ENCODE results near the gene SARNP.

Gene SARNP

GRCh38 chr12:55733021-55733555, 84.4 kb downstream of the SARNP start:
- TF ChIP-seq CTCF (IDR thresholded peaks at IDR 0.05; ENCODE audit: insufficient read depth, low read depth, low read length, missing control alignments) = no peak
- DNase-seq (ENCODE audit: low read depth) = no peak
- H3K4me3 ChIP-seq (ENCODE audit: low read depth, low read length) = no peak overlapping the region

- DNase-seq (ENCODE audit: low read depth) = no peak
- no peak for TF ChIP-seq CTCF (IDR thresholded peaks at IDR 0.05; ENCODE audit: insufficient read depth, low read depth, low read length, missing control alignments)
- no peak overlapping the region for H3K4me3 ChIP-seq (ENCODE audit: low read depth, low read length)
Measured at GRCh38 chr12:55732288-55732687, 85.2 kb downstream of the SARNP start.

- TF ChIP-seq CTCF (IDR thresholded peaks at IDR 0.05; ENCODE audit: insufficient read depth, low read depth, low read length, missing control alignments) = no peak
- DNase-seq (ENCODE audit: low read depth) = peak; percentile 70
- peak overlapping the region; percentile 77 for H3K4me3 ChIP-seq (ENCODE audit: low read depth, low read length)
Measured at GRCh38 chr12:55729819-55730818, 87.4 kb downstream of the SARNP start.

- TF ChIP-seq CTCF (IDR thresholded peaks at IDR 0.05; ENCODE audit: insufficient read depth, low read depth, low read length, missing control alignments) = no peak
- DNase-seq (ENCODE audit: low read depth) = peak; percentile 80
- H3K4me3 ChIP-seq (ENCODE audit: low read depth, low read length) = peak within 1 kb of the TSS; percentile 77
Measured at GRCh38 chr12:55728939-55729818, 88.3 kb downstream of the SARNP start, which contains the start of gene CD63. Gene CD63 (minus strand): TSS chr12:55729009. CDS start chr12:55728341, 668 bp downstream.

GRCh38 chr12:55728186-55728938, 89.2 kb downstream of the SARNP start:
- peak; percentile 32 for DNase-seq (ENCODE audit: low read depth)
- TF ChIP-seq CTCF (IDR thresholded peaks at IDR 0.05; ENCODE audit: insufficient read depth, low read depth, low read length, missing control alignments) = no peak
- H3K4me3 ChIP-seq (ENCODE audit: low read depth, low read length) = peak overlapping the region; percentile 77

GRCh38 chr12:55727643-55728185, 89.8 kb downstream of the SARNP start:
- DNase-seq (ENCODE audit: low read depth) = no peak
- peak overlapping the region; percentile 77 for H3K4me3 ChIP-seq (ENCODE audit: low read depth, low read length)
- no peak for TF ChIP-seq CTCF (IDR thresholded peaks at IDR 0.05; ENCODE audit: insufficient read depth, low read depth, low read length, missing control alignments)
